Ectodermal cell (in vitro differentiated cells): Measurements from ENCODE around the gene GLRB.

Source experiments
- H3K27ac ChIP-seq: 2 replicates; pipeline ENCODE4 v1.7.0; 2013; ENCODE audit warnings: mild to moderate bottlenecking, low read depth, low read length; ENCODE audit not compliant: insufficient read depth, poor library complexity, severe bottlenecking
- H3K27me3 ChIP-seq: 2 replicates; pipeline ENCODE4 v1.7.0; 2013; ENCODE audit warnings: mild to moderate bottlenecking, low read length; ENCODE audit not compliant: insufficient read depth, control insufficient read depth, poor library complexity, severe bottlenecking
- H3K36me3 ChIP-seq: one replicate; pipeline ENCODE4 v1.7.0; 2013; ENCODE audit warnings: low read length; ENCODE audit not compliant: control insufficient read depth, insufficient read depth
- H3K4me1 ChIP-seq: one replicate; pipeline ENCODE4 v1.7.0; 2013; ENCODE audit warnings: low read length; ENCODE audit not compliant: control insufficient read depth, insufficient read depth
- H3K4me3 ChIP-seq: 2 replicates; pipeline ENCODE4 v1.7.0; 2013; ENCODE audit warnings: low read depth, low read length, control low read depth; ENCODE audit not compliant: insufficient read depth
- H3K9me3 ChIP-seq: 2 replicates; pipeline ENCODE4 v1.7.0; 2013; ENCODE audit warnings: mild to moderate bottlenecking, low read length, moderate library complexity; ENCODE audit not compliant: control insufficient read depth
- WGBS, 2 experiments: methylation state at CpG; one replicate each; pipeline ENCODE4 v1.1.7; 2013; ENCODE audit warnings: missing lambda C conversion rate in 2 of 2; 5-methylcytosine and 5-hydroxymethylcytosine counted together

Gene GLRB

GRCh38 chr4:157115613-157116335 lies 39.8 kb downstream of the GLRB start:
- WGBS, 2 experiments, result 80% methylated on average over 3 of the region's 3 CpGs; no CpG with 5 or more reads in 1 of the 2 experiments

GRCh38 chr4:157121401-157121800 lies 45.5 kb downstream of the GLRB start:
- Histone ChIP-seq H3K4me3 (no peak overlapping the region), H3K27ac (no peak overlapping the region), H3K4me1 (no peaks in the 10 kb centered on the region), H3K36me3 (no peaks in the 10 kb centered on the region), H3K9me3 (no peaks in the 10 kb centered on the region), H3K27me3 (no peaks in the 10 kb centered on the region)
- WGBS, 2 experiments, result 87 to 94% methylated on average over 2 of the region's 2 CpGs

More at GRCh38 chr4:157115613-157116335, 39.8 kb downstream of the GLRB start:
- no peaks in the 10 kb centered on the region for H3K36me3 ChIP-seq
- no peaks in the 10 kb centered on the region for H3K27me3 ChIP-seq
- H3K27ac ChIP-seq, result no peak overlapping the region
- H3K9me3 ChIP-seq, result no peaks in the 10 kb centered on the region
- no peak overlapping the region for H3K4me3 ChIP-seq
- no peaks in the 10 kb centered on the region for H3K4me1 ChIP-seq

GRCh38 chr4:157127571-157127970 lies 51.6 kb downstream of the GLRB start:
- H3K4me1 ChIP-seq, result no peaks in the 10 kb centered on the region
- WGBS, 2 experiments, result 90 to 95% methylated on average over 2 of the region's 2 CpGs
- H3K4me3 ChIP-seq, result no peak overlapping the region
- H3K9me3 ChIP-seq, result no peaks in the 10 kb centered on the region
- H3K27me3 ChIP-seq, result no peaks in the 10 kb centered on the region
- no peak overlapping the region for H3K27ac ChIP-seq
- H3K36me3 ChIP-seq, result no peaks in the 10 kb centered on the region

GRCh38 chr4:157128395-157128794 lies 52.4 kb downstream of the GLRB start:
- no peaks in the 10 kb centered on the region for H3K9me3 ChIP-seq
- H3K4me3 ChIP-seq, result no peak overlapping the region
- H3K4me1 ChIP-seq, result no peaks in the 10 kb centered on the region
- H3K27me3 ChIP-seq, result no peaks in the 10 kb centered on the region
- H3K27ac ChIP-seq, result no peak overlapping the region
- no peaks in the 10 kb centered on the region for H3K36me3 ChIP-seq

GRCh38 chr4:157141976-157142375 lies 66.0 kb downstream of the GLRB start:
- Histone ChIP-seq H3K9me3 (no peaks in the 10 kb centered on the region), H3K4me1 (no peaks in the 10 kb centered on the region), H3K36me3 (no peaks in the 10 kb centered on the region), H3K27ac (no peak overlapping the region), H3K4me3 (no peak overlapping the region), H3K27me3 (no peaks in the 10 kb centered on the region)

- H3K36me3 ChIP-seq, result no peaks in the 10 kb centered on the region
- 88 to 89% methylated on average over 4 of the region's 4 CpGs for WGBS, 2 experiments
These were observed 67.4 kb downstream of the GLRB start for GRCh38 chr4:157143369-157143768.

GRCh38 chr4:157151711-157152110 lies 75.8 kb downstream of the GLRB start:
- H3K36me3 ChIP-seq, result no peaks in the 10 kb centered on the region
- WGBS, 2 experiments, result 82% methylated on average over 1 of the region's 1 CpG; no CpG with 5 or more reads in 1 of the 2 experiments
- H3K4me3 ChIP-seq, result no peak overlapping the region
- H3K4me1 ChIP-seq, result no peaks in the 10 kb centered on the region
- H3K27me3 ChIP-seq, result no peaks in the 10 kb centered on the region
- H3K9me3 ChIP-seq, result no peaks in the 10 kb centered on the region
- H3K27ac ChIP-seq, result no peak overlapping the region

More at GRCh38 chr4:157143369-157143768, 67.4 kb downstream of the GLRB start:
- H3K27ac ChIP-seq, result no peak overlapping the region
- H3K9me3 ChIP-seq, result no peaks in the 10 kb centered on the region
- no peaks in the 10 kb centered on the region for H3K27me3 ChIP-seq
- H3K4me1 ChIP-seq, result no peaks in the 10 kb centered on the region
- no peak overlapping the region for H3K4me3 ChIP-seq

- H3K4me3 ChIP-seq, result no peak overlapping the region
- H3K27me3 ChIP-seq, result no peaks in the 10 kb centered on the region
- no peaks in the 10 kb centered on the region for H3K36me3 ChIP-seq
- WGBS, 2 experiments, result 71 to 91% methylated on average over 1 to 2 of the region's 3 CpGs
- no peak overlapping the region for H3K27ac ChIP-seq
- H3K4me1 ChIP-seq, result no peaks in the 10 kb centered on the region
- no peaks in the 10 kb centered on the region for H3K9me3 ChIP-seq
These were observed 90.1 kb downstream of the GLRB start for GRCh38 chr4:157165935-157166610.

- Histone ChIP-seq H3K4me1 (no peaks in the 10 kb centered on the region), H3K36me3 (no peaks in the 10 kb centered on the region), H3K9me3 (no peaks in the 10 kb centered on the region), H3K27ac (no peak overlapping the region), H3K27me3 (no peaks in the 10 kb centered on the region), H3K4me3 (no peak overlapping the region)
- WGBS, 2 experiments, result 91 to 95% methylated on average over 3 to 5 of the region's 5 CpGs
These were observed 94.4 kb downstream of the GLRB start for GRCh38 chr4:157170321-157170720.

GRCh38 chr4:157172011-157172410 lies 96.1 kb downstream of the GLRB start:
- Histone ChIP-seq H3K9me3 (no peaks in the 10 kb centered on the region), H3K4me3 (no peak overlapping the region), H3K36me3 (no peaks in the 10 kb centered on the region), H3K4me1 (no peaks in the 10 kb centered on the region), H3K27me3 (no peaks in the 10 kb centered on the region), H3K27ac (no peak overlapping the region)
- WGBS, 2 experiments, result 80 to 93% methylated on average over 1 to 2 of the region's 3 CpGs
